Umbilical cord (tissue), 2 donors: ENCODE results near the gene SHISA4. TPM values are rescaled to one million over a fixed set of nuclear protein-coding genes. Genes with fewer than 3 reads are reported as not detected.
"Not testable (repeated sequence)": the region's sequence is repeated elsewhere in the genome, so short reads cannot be mapped to it uniquely, and the experiment has no call there.

Experiments used
- DNase-seq: peaks from one replicate; pipeline ENCODE4 v3.0.0-alpha.2; 2015; ENCODE audit warnings: low spot score
- total RNA-seq: library from RNA; depleted of rRNA; stranded (reverse); fragments of >200 nt; gene quantifications from one replicate; pipeline ENCODE4 v1.2.3, GENCODE V29; 2014; ENCODE audit warnings: low replicate concordance; ENCODE audit not compliant: insufficient read depth

Gene SHISA4
- total RNA-seq, 1 donor from 2014 or later: 50.8 TPM

DNA sequence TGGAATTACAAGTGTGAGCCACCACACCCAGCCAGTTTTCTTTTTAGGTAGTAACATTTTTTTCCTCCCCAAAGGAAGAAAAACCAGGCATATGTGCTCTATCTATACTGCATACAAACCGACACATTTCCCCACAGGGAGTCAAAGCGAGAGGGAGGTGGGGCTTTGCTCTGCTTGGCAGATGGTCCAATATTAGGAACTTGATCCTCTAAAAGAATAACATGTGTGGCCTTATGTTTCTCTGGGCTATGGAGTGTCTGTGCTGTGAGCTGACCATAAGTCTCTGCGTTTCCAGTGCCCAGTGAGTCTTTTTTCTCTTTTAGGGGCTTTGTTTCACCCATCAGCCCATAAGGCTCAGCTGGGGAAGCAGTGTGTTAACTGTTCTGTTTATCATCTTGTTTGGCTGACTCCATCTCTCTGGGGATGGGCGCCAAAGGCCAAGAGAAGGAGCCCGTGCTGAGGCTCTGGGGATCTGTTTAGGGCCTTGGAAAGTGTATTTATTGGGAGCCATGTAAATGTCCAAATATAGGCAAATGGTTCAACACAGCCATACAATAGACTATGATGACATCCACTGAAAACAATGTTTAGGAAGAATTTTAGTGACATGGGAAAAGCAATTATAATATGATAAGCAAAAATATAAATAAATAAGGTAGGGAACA, 37.4 kb downstream of the SHISA4 start:
- peak; percentile 87 for DNase-seq

DNA sequence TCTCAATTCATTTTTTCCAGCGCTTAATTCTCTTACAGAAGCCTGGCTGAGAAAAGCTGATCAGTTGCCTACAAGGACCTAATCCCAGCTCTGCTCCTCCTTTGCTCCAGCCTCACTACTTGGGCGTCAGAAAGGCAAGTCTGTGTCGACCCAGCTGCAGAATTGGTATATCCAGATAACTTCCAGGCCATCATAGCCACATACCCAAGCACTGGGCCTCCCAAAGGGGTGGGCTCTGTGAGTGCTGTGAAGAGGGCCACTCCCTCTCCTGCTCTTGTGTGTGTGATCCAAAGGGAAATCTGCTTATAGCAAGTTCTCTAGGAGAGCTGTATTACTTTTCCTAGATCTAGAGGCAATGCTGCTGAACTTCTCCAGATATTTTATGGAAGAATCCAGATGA, 39.6 kb downstream of the SHISA4 start:
- peak; percentile 70 for DNase-seq

DNA sequence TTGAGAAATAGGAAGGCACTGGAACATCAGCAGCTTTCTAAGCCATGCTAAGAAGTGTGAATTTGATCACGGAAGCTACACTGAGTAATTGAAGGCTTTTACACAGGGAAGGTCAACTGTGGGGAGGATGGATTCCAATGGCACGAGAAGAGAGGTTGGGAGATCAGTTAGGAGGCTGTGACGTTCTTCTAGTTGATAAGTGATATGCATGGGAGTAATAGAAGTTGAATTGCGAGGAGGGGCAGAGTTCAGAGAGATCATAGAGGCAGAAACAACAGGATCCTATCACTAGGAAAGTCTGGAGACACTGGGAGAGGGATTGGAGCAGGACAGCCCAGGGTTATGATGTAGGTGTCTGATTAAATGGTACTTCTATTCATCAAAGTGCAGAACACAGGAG, 41.4 kb downstream of the SHISA4 start:
- DNase-seq: no peak

DNA sequence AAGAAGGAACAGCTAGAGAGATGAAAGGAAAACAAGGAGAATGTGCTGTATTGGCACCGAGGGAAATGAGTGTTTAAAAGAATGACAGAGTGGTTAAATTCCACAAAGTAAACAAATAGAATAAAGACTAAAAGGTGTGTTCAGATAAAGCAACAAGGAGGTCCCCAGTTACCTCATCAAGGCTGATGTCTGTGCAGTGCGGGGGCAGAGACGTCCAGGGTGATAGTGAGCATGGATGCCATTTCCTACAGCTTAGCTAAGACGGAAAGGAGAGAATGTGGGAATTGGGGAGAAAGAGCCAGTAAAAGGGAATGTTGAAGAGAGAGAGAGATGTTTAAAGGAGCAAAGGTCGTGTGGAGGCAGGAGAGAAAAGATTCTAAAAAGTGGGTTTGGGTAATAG, 42.1 kb downstream of the SHISA4 start:
- DNase-seq: no peak

DNA sequence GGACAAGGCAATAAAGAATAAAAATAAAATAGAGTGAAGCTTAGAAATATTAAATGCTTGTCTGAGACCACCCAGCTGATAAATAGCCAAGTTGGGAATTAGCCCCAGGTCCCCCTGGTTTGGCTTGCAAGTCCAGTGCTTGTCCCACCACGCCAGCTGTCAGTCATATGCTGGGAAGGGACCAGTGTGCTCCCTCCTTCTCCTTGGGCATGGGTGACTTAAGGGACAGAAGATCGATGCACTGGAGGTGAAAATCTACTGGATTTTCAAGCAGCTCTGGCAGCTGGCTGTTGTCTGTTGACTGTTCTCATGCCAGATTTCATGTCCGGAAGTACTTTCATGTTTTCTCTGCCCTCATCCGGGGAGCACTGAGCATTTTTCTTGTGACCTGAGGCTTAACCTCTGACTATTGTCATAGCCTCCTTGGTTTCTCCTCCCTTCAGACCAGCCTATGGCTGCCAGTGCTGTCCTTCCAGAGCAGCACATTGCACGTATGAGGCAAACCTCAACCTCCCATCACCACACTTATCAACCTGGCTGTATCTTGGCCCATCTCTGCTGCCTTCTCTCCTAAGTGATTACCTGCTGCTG, 45.2 kb downstream of the SHISA4 start:
- no peak for DNase-seq

DNA sequence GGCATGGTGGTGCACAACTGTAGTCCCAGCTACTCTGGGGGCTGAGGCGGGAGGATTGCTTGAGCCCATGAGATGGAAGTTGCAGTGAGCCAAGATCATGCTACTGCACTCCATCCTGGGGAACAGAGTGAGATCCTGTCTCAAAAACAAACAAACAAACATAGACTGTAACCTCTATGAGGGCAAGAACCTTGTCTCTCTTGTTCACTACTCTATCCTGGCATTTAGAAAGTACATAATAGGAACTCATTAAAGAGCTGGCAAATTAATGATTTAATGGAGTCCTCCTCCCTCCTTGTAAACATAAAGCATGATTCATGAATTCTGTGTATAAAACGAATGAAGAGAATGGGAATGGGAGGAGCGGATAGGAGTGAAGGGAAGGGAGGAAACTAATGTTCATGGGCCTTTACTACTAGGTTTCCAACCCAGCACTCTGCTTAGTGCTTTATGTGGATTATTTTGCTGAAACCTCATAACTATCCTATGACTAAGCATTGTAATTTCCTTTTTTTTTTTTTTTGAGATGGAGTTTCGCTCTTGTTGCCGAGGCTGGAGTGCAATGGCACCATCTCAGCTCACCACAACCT, 49.0 kb downstream of the SHISA4 start:
- DNase-seq: peak; percentile 86

DNA sequence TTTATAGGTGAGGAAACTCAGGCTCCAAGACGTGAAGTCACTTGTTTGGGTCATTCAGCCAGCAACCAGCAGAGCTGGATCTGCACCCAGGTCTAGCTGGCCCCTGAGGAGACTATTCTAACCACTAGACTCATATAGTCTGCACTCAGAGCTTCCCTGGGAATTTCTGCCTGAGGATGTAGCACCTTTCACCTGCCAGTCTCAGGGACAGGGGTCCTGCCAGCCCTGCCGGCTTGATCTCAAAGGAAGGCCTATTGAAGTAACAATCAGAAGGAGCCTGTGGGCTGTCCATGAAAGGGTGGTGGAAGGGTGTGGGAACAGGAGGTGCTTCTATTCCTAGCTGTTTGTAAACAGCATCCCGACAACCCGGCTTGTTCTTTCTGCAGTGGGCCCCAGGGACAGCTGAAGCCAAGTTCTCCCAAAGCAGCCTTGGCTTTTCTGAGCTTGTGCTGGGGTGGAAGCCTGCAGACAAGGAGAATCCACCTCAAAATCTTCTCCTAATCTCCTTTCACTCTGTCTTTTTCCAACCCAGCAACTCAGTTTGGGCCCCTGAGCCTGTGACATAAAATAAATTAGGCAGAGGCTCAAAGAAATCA, 49.8 kb downstream of the SHISA4 start:
- peak; percentile 87 for DNase-seq

DNA sequence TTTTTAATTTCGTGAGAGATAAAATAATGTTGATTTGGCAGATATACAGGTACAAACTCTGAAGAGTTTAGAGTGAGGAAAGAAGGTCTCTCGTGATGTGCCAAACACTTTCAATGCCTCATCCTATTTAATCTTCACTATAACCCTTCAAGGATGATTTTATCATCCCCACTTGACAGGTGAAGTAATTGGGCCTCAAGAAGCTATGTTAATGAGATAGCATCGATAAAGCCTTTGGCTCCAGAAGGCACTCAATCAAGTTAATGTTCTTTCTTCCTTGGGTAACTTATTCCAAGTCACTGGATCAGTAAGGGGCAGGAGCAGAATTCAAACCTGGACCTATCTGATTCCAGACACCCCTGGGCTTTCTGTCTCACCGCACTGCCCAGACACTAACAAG, 50.5 kb downstream of the SHISA4 start:
- peak; percentile 50 for DNase-seq

DNA sequence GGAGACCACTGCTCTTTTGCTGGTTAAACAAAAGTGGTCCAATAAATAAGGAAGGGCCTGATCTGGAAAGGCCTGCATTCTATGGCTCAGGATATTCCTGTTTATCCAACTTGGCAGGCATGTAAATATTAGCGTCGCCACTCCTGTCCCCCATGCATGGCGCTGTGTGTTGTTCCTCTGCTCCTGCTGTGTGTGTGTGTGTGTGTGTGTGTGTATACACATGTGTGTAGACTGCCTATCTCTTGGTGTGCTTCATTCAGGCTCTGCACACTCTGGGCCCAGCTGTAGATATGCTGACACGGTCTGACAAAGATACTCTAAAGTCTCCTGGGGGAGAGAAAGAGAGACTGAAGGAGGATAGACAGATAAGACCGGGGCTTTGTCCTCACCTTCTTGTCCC, 50.9 kb downstream of the SHISA4 start:
- DNase-seq: no peak

DNA sequence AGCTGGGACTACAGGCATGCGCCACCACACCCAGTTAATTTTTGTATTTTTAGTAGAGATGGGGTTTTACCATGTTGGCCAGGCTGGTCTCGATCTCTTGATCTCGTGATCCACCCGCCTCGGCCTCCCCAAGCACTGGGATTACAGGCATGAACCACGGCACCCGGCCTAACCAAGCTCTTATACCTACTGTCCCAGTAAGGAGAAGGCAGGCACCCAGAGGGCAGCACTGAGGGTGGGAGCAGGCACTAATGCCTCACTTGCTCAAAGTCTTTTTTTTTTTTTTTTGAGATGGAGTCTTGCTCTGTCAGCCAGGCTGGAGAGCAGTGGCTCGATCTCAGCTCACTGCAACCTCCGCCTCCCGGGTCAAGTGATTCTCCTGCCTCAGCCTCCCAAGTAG, 51.6 kb downstream of the SHISA4 start:
- not testable (repeated sequence) for DNase-seq

DNA sequence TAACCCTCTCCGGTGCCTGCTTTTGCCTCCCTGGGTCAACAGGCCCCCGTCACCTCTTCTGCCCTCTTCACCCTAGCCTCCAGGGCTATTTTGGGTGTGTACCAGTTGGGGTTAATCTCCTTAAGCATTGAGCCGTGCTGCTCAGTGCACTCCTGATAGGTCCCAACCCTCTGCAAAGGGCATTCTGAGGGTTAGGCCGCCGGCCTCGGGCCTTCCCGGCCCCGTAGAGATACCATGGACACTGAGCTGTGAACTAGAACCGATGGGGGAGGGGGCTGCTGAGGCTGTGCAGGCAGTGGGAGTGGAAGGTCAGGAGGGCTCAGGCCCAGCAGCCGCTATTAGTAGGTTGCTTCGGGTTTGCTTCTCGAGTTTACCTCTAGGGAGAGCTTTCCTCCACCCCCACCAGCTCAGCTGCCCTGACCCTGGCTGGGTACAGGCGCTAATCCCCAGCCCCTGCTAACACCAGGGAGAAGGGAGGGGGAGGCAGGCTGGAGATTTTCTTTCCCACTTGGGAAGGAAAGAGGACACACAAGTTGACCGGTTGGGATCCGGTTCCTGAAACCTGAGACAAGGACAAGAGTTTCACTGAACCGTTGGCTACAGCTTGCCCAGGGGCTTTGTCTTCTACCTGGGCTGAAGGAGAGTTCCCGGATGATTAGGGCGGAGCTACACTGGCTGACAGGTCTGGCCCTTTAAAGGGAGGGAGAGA, 52.9 kb downstream of the SHISA4 start:
- DNase-seq: no peak

DNA sequence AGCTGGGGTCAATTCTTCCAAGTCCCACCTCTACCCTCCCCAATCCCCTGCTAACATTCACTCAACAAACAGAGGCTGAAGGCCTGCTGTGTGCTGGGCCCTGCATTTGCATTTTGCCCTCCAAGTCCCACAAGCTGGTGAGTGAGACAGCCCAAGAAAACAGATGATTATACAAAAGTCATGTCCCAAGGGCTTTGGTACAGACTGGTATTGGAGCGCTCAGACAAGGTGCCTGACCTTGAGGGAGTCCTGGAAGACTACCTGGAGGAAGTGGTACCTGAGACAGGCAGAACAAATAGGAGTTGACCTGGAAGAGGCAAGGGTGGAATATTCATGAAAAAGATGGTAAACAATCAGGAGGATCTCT, 53.4 kb downstream of the SHISA4 start:
- DNase-seq: no peak

Other genes starting within 250 kb of the SHISA4 start
- 13.2 TPM for gene IPO9, start 59.7 kb upstream of the SHISA4 start, total RNA-seq
- gene LMOD1, start 57.6 kb downstream of the SHISA4 start, total RNA-seq: 213 TPM
- gene TIMM17A, start 66.6 kb downstream of the SHISA4 start, total RNA-seq: 21.9 TPM
- gene RNPEP, start 93.8 kb downstream of the SHISA4 start, total RNA-seq: 37.8 TPM
- gene ELF3, start 121.7 kb downstream of the SHISA4 start, total RNA-seq: 4.3 TPM
- 0.24 TPM for gene GPR37L1, start 234.0 kb downstream of the SHISA4 start, total RNA-seq